HG03565 (cell line): Measurements from ENCODE around the gene COPA.
"Not testable (repeated sequence)": the region's sequence is repeated elsewhere in the genome, so short reads cannot be mapped to it uniquely, and the experiment has no call there.

ENCODE experiments used
- ATAC-seq: cut with Tn5 transposase; IDR thresholded peaks from one replicate; pipeline ENCODE4 v1.9.1; 2021; ENCODE audit warnings: mild to moderate bottlenecking, moderate library complexity; ENCODE audit not compliant: unreplicated experiment

Gene COPA

GRCh38 chr1:160342953-160343869 is at the start of gene COPA, which contains the start of gene NCSTN:
Gene COPA (minus strand): TSS chr1:160343250. CDS start chr1:160343170, 80 bp downstream.
Gene NCSTN (plus strand): TSS chr1:160343383. CDS start chr1:160343397, 14 bp downstream.
- peak; percentile 85 for ATAC-seq

- ATAC-seq = not testable (repeated sequence)
Measured at GRCh38 chr1:160388406-160388805, 45.4 kb upstream of the COPA start.

- ATAC-seq = not testable (repeated sequence)
Measured at GRCh38 chr1:160384812-160385211, 41.8 kb upstream of the COPA start.

- ATAC-seq = no peak
Measured at GRCh38 chr1:160377585-160378206, 34.6 kb upstream of the COPA start.

GRCh38 chr1:160376525-160377131 is 33.6 kb upstream of the COPA start:
- peak; percentile 46 for ATAC-seq

GRCh38 chr1:160375788-160376524 is 32.9 kb upstream of the COPA start:
- ATAC-seq = no peak

- no peak for ATAC-seq
Measured at GRCh38 chr1:160374306-160375110, 31.5 kb upstream of the COPA start.

- ATAC-seq = no peak
Measured at GRCh38 chr1:160373696-160374095, 30.6 kb upstream of the COPA start.

GRCh38 chr1:160371756-160372155 is 28.7 kb upstream of the COPA start:
- ATAC-seq = no peak

- no peak for ATAC-seq
Measured at GRCh38 chr1:160371346-160371631, 28.2 kb upstream of the COPA start.

- no peak for ATAC-seq
Measured at GRCh38 chr1:160370561-160371345, 27.7 kb upstream of the COPA start.

GRCh38 chr1:160369087-160369486 is 26.0 kb upstream of the COPA start:
- no peak for ATAC-seq

- ATAC-seq = no peak
Measured at GRCh38 chr1:160367934-160368923, 25.2 kb upstream of the COPA start.

GRCh38 chr1:160367516-160367900 is 24.5 kb upstream of the COPA start:
- no peak for ATAC-seq

- no peak for ATAC-seq
Measured at GRCh38 chr1:160366731-160367515, 23.9 kb upstream of the COPA start, which contains the start of gene NHLH1. Gene NHLH1 (plus strand): TSS chr1:160367071. CDS start chr1:160370732, 3,661 bp downstream.

GRCh38 chr1:160365325-160365724 is 22.3 kb upstream of the COPA start:
- ATAC-seq = no peak

- ATAC-seq = no peak
Measured at GRCh38 chr1:160363951-160364735, 21.1 kb upstream of the COPA start.
